ENCODE results near the gene HSPG2.
A peak's percentile ranks its signal among the peaks of the same experiment; 100 is the strongest.
"Not testable (repeated sequence)": the region's sequence is repeated elsewhere in the genome, so short reads cannot be mapped to it uniquely, and the experiment has no call there.

HSPG2 gene

GRCh38 chr1:21955501-21956281 is 18.6 kb upstream of the HSPG2 start:
- DNase-seq: no peak

- DNase-seq: no peak
Measured at GRCh38 chr1:21955058-21955457, 17.9 kb upstream of the HSPG2 start.

- no peak for DNase-seq
Measured at GRCh38 chr1:21952786-21953520, 15.8 kb upstream of the HSPG2 start.

GRCh38 chr1:21951226-21951870 is 14.2 kb upstream of the HSPG2 start:
- DNase-seq: no peak

GRCh38 chr1:21950734-21951133 is 13.6 kb upstream of the HSPG2 start:
- no peak for DNase-seq

GRCh38 chr1:21946836-21947587 is 9.9 kb upstream of the HSPG2 start:
- no peak for DNase-seq

- DNase-seq: no peak
Measured at GRCh38 chr1:21944733-21945073, 7.6 kb upstream of the HSPG2 start.

GRCh38 chr1:21942959-21943640 is 6.0 kb upstream of the HSPG2 start:
- DNase-seq: not testable (repeated sequence)

- DNase-seq: no peak
Measured at GRCh38 chr1:21942464-21942863, 5.4 kb upstream of the HSPG2 start.

GRCh38 chr1:21941370-21941769 is 4.3 kb upstream of the HSPG2 start:
- DNase-seq: no peak

GRCh38 chr1:21940492-21940891 is 3.4 kb upstream of the HSPG2 start:
- DNase-seq: no peak

GRCh38 chr1:21939650-21940374 is 2.7 kb upstream of the HSPG2 start:
- DNase-seq: no peak

- no peak for DNase-seq
Measured at GRCh38 chr1:21938732-21939538, 1.8 kb upstream of the HSPG2 start.

- peak; percentile 71 for DNase-seq
Measured at GRCh38 chr1:21937372-21938121, 437 bp upstream of the HSPG2 start.

GRCh38 chr1:21936366-21937031 is 611 bp downstream of the HSPG2 start:
- DNase-seq: no peak

- DNase-seq: no peak
Measured at GRCh38 chr1:21935891-21936365, 1.2 kb downstream of the HSPG2 start.

GRCh38 chr1:21935393-21935804 is 1.7 kb downstream of the HSPG2 start:
- no peak for DNase-seq

- DNase-seq: no peak
Measured at GRCh38 chr1:21933397-21934248, 3.5 kb downstream of the HSPG2 start.

- no peak for DNase-seq
Measured at GRCh38 chr1:21932127-21932526, 5.0 kb downstream of the HSPG2 start.
